Measurements from ENCODE around the gene S100A10. TPM values are rescaled to one million over a fixed set of nuclear protein-coding genes. Genes with fewer than 3 reads are reported as not detected.

S100A10 gene
- total RNA-seq, 1 experiment from 2014 or later: 160 TPM

DNA sequence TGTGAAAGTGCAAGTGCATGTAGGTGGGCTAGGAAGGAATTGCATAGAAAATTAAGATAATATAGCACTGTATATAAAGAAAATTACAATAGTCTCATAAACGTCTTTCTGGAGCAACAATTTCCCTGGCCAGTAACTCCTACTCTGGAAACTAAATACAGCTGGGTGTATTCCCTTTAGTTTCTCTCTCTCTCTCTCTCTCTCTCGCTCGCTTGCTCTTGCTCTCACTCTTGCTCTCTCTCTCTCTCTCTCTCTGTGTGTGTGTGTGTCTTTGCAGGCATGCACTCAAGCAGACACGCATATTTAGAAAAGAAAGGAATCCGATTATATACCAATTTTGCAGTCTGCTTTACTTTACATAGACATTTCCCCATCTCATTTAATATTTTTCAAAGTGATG is 14.7 kb downstream of the S100A10 start:
- Histone ChIP-seq H3K23ac (ENCODE audit: insufficient read length, low read depth, low read length) (no peak overlapping the region), H4K20me1 (ENCODE audit: control insufficient read depth, insufficient read depth, insufficient read length) (no peaks in the 10 kb centered on the region), H3K18ac (ENCODE audit: insufficient read length, low read depth, low read length) (no peak overlapping the region), H3K79me1 (ENCODE audit: insufficient read depth, low read depth, low read length, poor library complexity, severe bottlenecking) (no peaks in the 10 kb centered on the region), H3K27me3 (ENCODE audit: insufficient read depth, low read length) (no peaks in the 10 kb centered on the region), H3K56ac (ENCODE audit: insufficient read length, low read depth, low read length) (no peak overlapping the region), H4K5ac (ENCODE audit: insufficient read length, low read depth, low read length) (no peak overlapping the region), H3K4ac (ENCODE audit: low read depth, low read length) (no peak overlapping the region), H2AK5ac (ENCODE audit: insufficient read length, low read length) (no peak overlapping the region), H3K23me2 (ENCODE audit: insufficient read length, low read depth, low read length, poor library complexity, severe bottlenecking) (no peaks in the 10 kb centered on the region), H3T11ph (ENCODE audit: low read length) (no peak overlapping the region), H3K14ac (ENCODE audit: insufficient read depth, low read length) (no peak overlapping the region), H3K9ac (ENCODE audit: extremely low read depth, insufficient read length, low read length) (no peak overlapping the region), H2BK20ac (ENCODE audit: low read depth, low read length, poor library complexity, severe bottlenecking) (no peak overlapping the region), H3K4me2 (ENCODE audit: insufficient read depth, insufficient read length, low read length) (no peak overlapping the region), H2BK5ac (ENCODE audit: insufficient read length, low read length) (no peak overlapping the region), H4K91ac (ENCODE audit: insufficient read length, low read depth, low read length) (no peak overlapping the region), H2BK12ac (ENCODE audit: insufficient read length, low read depth, low read length) (no peak overlapping the region), H2BK120ac (ENCODE audit: low read depth, low read length, poor library complexity, severe bottlenecking) (no peak overlapping the region), H2AFZ (ENCODE audit: low read length) (no peak overlapping the region), H2BK15ac (ENCODE audit: low read depth, low read length) (no peak overlapping the region), H3K9me3 (ENCODE audit: control insufficient read depth, low read depth, low read length) (no peaks in the 10 kb centered on the region), H3K79me2 (ENCODE audit: insufficient read depth, low read length) (no peaks in the 10 kb centered on the region), H4K8ac (replicated peaks; ENCODE audit: insufficient read length, low read depth, low read length) (no peak overlapping the region), H3K4me1 (ENCODE audit: insufficient read depth, low read length) (no peaks in the 10 kb centered on the region), H3K27ac (ENCODE audit: insufficient read length, low read depth, low read length) (no peak overlapping the region)
- DNase-seq: no peak
- Mint-ChIP-seq H3K9me3 (no peaks in the 10 kb centered on the region), H3K27ac (no peak overlapping the region), H3K27me3 (ENCODE audit: low read depth) (no peaks in the 10 kb centered on the region; the same call in 1 of the 2 replicates), H3K4me3 (no peak overlapping the region), H3K4me1 (peaks cover 5 to 7% of the 10 kb centered on the region in 2 experiments; a peak in 3 of 4 replicates), H3K36me3 (ENCODE audit: insufficient read depth in 1 of 3, low read depth in 3 of 3) (peaks cover 0 to 26% (median 15%) of the 10 kb centered on the region in 3 experiments; a peak in 5 of 7 replicates)
- TF ChIP-seq CTCF (conservative IDR thresholded peaks at IDR 0.05): no peak
- WGBS (ENCODE audit: extremely low coverage, insufficient read length, low lambda C conversion rate): no CpG with 5 or more reads among the region's 5 CpGs

Measured in H9 (cell line).